Right lobe of liver (tissue), 4 donors: ENCODE measurements around the gene ZNF599.

ENCODE experiments used
- CTCF ChIP-seq, 4 donors: fragments of 200-600 bp in 3 of 4; fragments of 450-650 bp in 1 of 4; IDR thresholded peaks; one replicate each; pipeline versions ENCODE4 v1.5.1 to v1.8.0; 2016 to 2022; ENCODE audit warnings: antibody characterized with exemption in 4 of 4, mild to moderate bottlenecking in 2 of 4
- POLR2A ChIP-seq: fragments of 450-650 bp; IDR thresholded peaks from one replicate; pipeline ENCODE4 v1.6.1; 2017; ENCODE audit warnings: antibody characterized with exemption, mild to moderate bottlenecking
- donor health status: DM: no; HTN: no; CAD: no.
- donor health status: DM: no; HTN: no; CAD: no.
- donor health status: DM: no; HTN: yes; CAD: no.

- TF ChIP-seq POLR2A, result no peak
- TF ChIP-seq CTCF (IDR thresholded peaks at IDR 0.05), result no peak
These were observed 14.2 kb upstream of the ZNF599 start for GRCh38 chr19:34787059-34787824.
